Embryonic facial prominence (tissue), 1 donor: ENCODE results near the gene ROBO1.
"Not testable (repeated sequence)": the region's sequence is repeated elsewhere in the genome, so short reads cannot be mapped to it uniquely, and the experiment has no call there.

ENCODE experiments used
- DNase-seq: peaks from one replicate; pipeline ENCODE4 v3.0.0-alpha.2; 2016; ENCODE audit errors: extremely low spot score

The ROBO1 gene

DNA sequence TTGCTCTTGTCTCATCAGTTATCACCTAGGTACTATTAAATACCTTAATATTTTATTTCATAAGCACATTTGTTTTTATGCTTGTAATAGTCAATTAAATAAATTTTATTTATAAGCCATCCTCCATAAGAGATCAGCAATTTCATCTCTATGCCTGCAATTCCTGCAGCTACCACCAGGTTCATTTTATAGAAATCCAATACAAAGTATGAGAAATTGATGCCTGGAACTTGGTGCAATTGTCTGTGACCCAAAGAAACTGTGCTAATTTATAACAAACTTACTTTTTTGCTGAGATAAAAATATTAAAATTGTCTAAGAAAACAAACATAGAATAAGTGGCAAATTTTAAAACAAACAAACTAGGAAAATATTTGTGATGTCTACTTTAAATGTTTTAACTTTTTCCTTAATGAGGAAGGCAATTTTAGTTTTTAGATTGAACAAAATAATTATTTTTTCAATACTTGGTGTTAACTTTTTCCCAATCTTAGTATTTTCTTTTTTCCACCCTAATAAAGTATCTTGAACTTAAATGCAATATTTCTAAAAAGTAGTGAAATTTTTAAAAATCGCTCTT is 1026.6 kb downstream of the ROBO1 start:
- no peak for DNase-seq

DNA sequence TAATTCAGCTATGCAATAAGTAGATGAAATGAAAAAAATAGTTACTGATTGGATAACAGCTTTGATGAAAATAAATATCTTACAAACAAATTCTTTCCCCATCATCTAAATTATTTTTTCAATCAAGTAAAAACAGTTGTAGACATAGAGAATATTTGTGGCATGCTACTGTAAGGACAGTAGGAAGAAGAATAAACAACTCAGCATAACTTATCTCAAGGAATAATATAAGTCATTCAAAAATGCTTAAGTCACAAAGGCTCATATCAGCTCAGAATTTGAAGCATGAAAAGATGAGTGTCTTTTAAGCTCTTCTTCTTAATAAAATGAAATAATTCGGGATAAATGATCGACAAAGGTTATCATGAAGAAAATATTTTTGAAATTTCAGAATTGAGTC is 1029.0 kb downstream of the ROBO1 start:
- DNase-seq = no peak

- DNase-seq = no peak
These were observed 1029.8 kb downstream of the ROBO1 start for GRCh38 chr3:78737988-78738387.

DNA sequence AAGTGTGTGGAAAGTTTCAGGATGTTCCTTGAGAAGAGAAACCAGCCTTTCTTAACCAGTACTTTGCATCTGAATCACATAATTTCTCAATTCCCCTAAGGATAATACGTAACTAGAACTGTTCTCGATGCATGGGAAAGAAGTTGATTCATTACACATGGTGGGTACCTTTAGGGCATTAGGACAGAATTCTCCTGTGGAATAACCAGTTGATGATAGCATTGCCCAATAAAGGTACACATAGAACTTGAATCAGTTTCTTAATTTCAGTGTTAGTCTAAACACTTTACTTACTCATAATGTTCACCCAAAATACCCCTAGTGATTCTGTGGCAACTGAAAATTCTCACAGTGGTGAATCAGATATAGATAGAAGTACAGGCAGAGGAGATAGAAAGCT is 1030.9 kb downstream of the ROBO1 start:
- DNase-seq = no peak

DNA sequence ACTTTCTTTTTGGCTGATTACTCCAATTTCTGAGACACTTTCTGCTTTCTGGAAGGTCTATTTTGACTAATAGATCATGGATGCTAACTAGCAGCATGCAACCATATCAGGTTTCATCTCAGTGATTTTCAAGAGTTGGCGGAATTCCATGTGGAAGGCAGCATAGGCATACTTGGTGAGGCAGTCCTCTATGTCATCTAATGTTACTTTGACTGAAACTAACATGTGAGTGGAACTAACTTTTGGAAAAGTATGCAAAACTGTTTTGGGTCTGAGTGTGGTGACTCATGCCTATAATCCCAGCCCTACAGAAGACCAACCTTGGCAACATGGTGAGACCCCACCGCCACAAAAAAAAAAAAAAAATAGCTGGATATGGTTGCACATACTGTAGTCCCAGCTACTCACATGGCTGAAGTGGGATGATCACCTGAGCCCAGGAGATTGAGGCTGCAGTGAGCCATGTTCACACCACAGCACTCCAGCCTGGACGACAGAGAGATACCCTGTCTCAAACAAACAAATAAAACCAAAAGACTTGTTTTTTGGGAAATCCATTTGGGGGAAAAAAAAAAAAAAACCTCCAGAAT is 1033.7 kb downstream of the ROBO1 start:
- DNase-seq = no peak

DNA sequence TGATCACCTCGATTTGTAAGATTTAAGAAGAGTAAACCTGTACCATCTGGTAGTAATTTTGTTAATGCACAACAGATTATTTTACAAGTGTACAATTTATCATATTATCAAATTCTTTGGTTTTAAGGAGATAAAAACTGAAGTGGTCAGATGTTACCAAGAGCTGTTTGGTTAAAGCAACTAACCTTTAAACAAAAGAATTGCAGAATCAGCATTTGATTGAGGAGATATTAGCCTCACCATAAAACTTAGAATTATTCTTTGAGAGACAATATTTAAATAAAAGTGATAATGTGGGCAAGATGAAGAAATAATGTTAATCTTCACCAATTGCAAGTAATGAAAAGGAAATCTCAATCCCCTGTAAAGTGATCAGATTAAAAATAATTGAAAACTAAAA is 1034.9 kb downstream of the ROBO1 start:
- DNase-seq = no peak

GRCh38 chr3:78732471-78732870 is 1035.3 kb downstream of the ROBO1 start:
- DNase-seq = no peak

DNA sequence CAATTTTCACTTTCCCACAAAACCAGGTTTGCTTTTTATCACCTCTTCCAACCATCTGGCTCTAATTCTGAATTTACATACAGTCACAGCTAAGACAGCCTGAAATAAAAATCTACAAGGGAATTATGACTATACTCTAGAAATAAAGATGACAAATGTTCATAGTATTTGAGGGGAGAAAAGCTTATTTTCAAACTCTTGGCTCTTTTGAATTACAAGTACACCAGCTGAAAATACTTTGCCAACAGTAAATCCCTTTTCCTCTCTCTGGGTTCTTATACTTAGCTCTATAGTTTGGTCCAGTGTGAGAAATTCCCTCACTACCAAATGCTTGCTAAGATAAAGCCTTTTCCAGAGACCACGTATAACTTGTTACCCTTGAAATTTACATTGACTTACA is 1037.9 kb downstream of the ROBO1 start:
- no peak for DNase-seq

DNA sequence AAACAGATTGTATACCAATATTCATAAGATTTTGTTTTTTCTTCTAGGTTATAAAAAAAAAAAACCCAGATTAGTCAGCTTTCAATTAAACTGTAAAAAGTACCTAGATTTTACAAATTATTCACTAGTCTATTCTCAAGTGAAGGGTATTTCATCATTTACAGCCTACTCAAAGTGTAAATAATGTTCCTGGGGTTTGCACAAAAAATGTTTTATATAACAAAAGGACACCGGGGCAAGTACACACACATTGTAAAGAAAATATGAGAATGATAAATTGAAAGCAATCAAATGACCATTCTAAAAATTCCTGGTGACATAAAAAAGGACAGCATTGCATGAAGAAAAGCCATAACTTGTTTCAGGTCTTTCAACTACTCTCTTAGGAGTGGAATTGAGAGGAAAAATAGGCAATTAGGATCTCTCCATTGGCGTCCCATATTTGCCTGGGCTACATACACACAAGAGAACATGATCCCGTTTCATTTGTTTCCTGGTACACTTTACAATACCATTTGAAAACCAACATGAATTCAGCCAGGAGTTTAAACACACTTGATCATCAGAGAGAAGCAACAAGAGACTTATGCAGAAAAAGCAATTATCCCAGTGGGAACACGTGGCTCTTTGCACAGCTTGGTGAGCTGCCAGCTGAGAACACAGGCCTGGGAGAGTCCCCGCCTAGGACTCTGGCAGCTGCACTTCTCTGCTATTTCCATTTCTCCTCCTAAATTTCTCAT is 1039.2 kb downstream of the ROBO1 start:
- no peak for DNase-seq

- DNase-seq = no peak
These were observed 1041.3 kb downstream of the ROBO1 start for GRCh38 chr3:78726545-78726944.

DNA sequence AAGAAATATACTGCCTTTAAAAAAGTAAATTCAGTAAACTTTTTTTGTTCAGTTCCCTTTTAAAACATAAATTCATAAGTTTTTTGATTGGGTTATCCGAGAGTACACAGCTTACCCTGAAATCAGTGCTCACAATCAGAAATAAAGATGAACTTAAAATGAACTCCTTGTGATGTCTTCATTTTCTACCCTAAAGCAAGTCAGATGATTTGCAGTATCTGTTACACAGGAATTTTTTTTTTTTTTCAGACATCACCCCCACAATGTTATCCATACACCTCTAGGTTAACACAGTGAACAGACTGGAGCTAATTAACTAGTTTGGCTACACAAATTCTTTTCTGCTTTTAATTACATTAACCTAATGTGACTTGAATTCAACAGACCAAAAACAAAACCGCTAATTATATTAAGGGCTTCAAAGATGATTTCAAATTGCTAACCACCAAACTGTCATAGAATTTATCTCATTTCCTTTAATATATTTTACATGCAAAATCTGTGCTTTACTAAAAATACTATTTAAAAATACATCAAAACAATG is 1042.0 kb downstream of the ROBO1 start:
- no peak for DNase-seq

DNA sequence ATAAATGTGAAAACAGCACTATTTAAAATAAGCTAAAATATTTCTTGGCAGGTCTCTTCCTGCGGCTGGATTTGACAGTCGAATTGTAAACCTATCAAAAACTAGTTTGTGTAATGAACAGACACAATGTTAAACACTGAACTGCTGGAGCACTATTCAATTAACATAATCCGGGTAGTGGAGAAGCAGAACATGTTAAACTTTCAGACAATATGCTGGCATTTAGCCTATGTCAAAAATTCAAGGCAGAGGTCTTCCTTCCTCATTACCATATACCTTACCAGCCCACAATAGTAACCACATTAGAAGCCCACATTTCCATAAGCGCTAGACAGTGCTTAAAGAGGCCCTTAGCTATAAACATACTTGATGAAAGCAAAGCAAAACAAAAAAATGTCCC is 1042.9 kb downstream of the ROBO1 start:
- DNase-seq = no peak

- not testable (repeated sequence) for DNase-seq
These were observed 1043.4 kb downstream of the ROBO1 start for GRCh38 chr3:78724364-78724763.

- DNase-seq = no peak
These were observed 1045.8 kb downstream of the ROBO1 start for GRCh38 chr3:78721771-78722543.

DNA sequence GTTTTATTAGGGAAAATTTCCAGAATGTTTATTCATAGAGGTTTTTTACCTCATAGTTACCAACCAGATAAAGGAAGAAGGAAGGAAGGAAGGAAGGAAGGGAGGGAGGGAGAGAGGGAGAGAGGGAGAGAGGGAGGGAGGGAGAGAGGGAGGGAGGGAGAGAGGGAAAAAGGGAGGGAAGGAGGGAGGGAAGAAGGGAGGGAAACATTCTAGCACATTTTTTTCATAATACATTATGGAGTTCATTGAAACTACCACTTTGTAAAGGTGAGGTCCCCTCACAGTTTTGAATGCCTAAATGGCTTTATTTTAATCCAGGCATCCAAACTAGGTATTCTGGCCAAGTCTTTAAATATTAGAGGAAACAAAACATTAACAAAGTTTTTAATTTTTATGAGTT is 1049.1 kb downstream of the ROBO1 start:
- DNase-seq = no peak

DNA sequence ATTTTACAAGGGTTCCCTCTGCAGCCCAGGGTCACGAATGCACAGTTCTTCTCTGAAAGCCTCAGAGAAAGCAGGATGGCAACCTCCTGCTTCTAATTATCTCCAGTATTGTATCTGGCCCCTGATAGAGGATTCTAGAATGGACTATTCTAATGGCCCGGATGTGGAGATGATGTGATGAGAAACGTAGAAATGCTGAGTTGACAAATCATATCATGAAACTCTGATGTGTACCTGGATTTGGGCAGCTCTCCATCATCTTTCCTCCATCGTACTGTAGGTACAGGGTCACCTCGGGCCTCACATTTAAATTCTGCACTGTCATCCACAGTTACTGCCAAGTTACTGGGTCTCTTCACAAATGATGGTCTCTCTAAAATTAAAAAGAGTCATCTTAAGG is 1050.8 kb downstream of the ROBO1 start:
- DNase-seq = no peak

- no peak for DNase-seq
These were observed 1054.9 kb downstream of the ROBO1 start for GRCh38 chr3:78712941-78713340.

GRCh38 chr3:78712270-78712669 is 1055.5 kb downstream of the ROBO1 start:
- DNase-seq = no peak

GRCh38 chr3:78708565-78709073 is 1059.2 kb downstream of the ROBO1 start:
- no peak for DNase-seq

DNA sequence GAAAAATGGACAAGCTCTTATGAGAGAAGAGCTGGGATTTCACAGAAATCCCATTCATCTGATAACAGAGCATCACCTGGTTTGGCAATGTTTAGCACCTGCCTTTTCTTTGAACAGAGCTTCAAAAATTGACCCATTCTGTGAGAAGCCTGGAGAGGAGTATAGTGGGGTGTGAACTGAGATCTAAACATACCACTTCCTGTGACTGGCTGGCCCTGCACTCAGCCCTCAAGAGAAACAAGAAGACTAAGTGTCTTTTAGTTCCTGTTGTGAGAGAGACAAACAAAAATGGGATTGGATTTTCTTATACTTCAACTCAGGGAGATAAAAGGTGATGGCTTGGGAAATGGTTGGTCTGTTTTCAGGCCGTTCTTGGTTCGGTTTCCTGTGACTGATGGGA is 1060.2 kb downstream of the ROBO1 start:
- DNase-seq = no peak

DNA sequence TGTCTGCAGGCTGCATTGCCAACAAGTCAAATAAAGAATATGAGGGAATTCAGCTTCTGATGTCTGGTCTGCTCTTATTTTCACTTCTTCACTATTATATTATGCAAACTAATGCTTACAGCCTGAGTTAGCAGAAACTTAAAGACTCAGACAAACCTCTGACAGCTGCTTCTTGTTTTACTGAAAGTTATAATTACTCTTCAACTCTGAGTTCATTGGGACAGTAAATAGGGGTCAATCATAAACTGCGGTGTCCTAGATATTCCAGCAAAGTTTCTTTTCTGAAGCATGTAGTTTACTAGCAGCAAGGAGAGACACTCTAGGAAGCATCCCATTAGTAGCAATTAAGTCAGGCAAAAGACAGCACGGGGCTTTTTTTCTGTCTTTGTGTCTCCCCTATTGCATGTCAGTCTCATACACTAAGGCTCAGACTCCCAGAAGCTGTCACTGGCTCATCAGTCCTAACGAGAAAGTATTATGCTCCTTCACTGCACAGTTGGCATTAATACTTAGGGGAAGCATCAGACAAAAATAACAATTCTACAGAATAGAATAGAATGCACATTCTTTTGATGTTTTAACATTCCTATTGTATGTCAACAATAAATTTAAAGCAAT is 1060.8 kb downstream of the ROBO1 start:
- DNase-seq = no peak

DNA sequence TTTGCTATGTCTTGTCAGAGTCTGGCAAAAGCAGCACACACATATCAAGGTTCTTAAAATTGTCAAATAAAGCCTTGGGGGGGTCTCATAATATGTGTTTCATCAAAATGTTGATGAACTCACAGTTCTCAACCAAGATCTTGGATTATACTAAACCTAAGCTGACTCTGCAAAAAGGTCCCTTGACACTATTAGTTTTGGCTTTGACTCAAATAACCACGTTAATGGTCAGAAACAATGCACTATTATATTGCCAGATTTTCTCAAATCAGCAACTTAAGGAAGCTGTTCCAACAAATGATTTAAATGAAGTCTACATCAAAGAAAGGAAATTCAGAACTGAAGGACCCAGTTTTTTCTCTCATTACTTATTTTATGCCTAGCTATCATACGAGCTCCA is 1063.9 kb downstream of the ROBO1 start:
- DNase-seq = no peak
